HG03521 (cell line): Measurements from ENCODE around the gene TEX19.
"Not testable (repeated sequence)": the region's sequence is repeated elsewhere in the genome, so short reads cannot be mapped to it uniquely, and the experiment has no call there.

ENCODE experiments used
- ATAC-seq: cut with Tn5 transposase; IDR thresholded peaks from one replicate; pipeline ENCODE4 v1.9.1; 2021; ENCODE audit warnings: mild to moderate bottlenecking, moderate library complexity; ENCODE audit not compliant: unreplicated experiment

TEX19 gene

GRCh38 chr17:82374626-82375331 is 15.7 kb downstream of the TEX19 start:
- no peak for ATAC-seq

GRCh38 chr17:82375359-82376041 is 16.5 kb downstream of the TEX19 start:
- no peak for ATAC-seq

- no peak for ATAC-seq
Measured at GRCh38 chr17:82376042-82376730, 17.1 kb downstream of the TEX19 start.

GRCh38 chr17:82377294-82377693 is 18.2 kb downstream of the TEX19 start:
- not testable (repeated sequence) for ATAC-seq

GRCh38 chr17:82377924-82378740 is 19.1 kb downstream of the TEX19 start:
- ATAC-seq = no peak

GRCh38 chr17:82378741-82379021 is 19.6 kb downstream of the TEX19 start:
- ATAC-seq = no peak

- no peak for ATAC-seq
Measured at GRCh38 chr17:82380860-82381702, 22.0 kb downstream of the TEX19 start.

GRCh38 chr17:82381703-82382009 is 22.6 kb downstream of the TEX19 start:
- ATAC-seq = not testable (repeated sequence)

GRCh38 chr17:82382220-82382932 is 23.3 kb downstream of the TEX19 start:
- ATAC-seq = not testable (repeated sequence)

- no peak for ATAC-seq
Measured at GRCh38 chr17:82382933-82383255, 23.8 kb downstream of the TEX19 start.

- ATAC-seq = no peak
Measured at GRCh38 chr17:82383411-82383810, 24.4 kb downstream of the TEX19 start.

GRCh38 chr17:82384051-82384729 is 25.1 kb downstream of the TEX19 start:
- no peak for ATAC-seq

- ATAC-seq = no peak
Measured at GRCh38 chr17:82384730-82385481, 25.9 kb downstream of the TEX19 start.

GRCh38 chr17:82385559-82386254 is 26.7 kb downstream of the TEX19 start:
- no peak for ATAC-seq

GRCh38 chr17:82386255-82386831 is 27.3 kb downstream of the TEX19 start:
- no peak for ATAC-seq

- ATAC-seq = no peak
Measured at GRCh38 chr17:82386881-82387704, 28.0 kb downstream of the TEX19 start.

GRCh38 chr17:82387705-82388106 is 28.7 kb downstream of the TEX19 start:
- no peak for ATAC-seq
